K562 (cell line): ENCODE results near the gene CCDC187. TPM values are rescaled to one million over a fixed set of nuclear protein-coding genes. Genes with fewer than 3 reads are reported as not detected.

Experiments used
- AFF1 ChIP-seq, 2 experiments: fragments of 450-650 bp; IDR thresholded peaks; 2 replicates each; pipeline ENCODE4 v1.6.1; 2018; ENCODE audit warnings: mild to moderate bottlenecking in 2 of 2, low read depth in 1 of 2; ENCODE audit not compliant: partially characterized antibody in 2 of 2
- FOXO4 ChIP-seq: fragments of 450-650 bp; formaldehyde crosslinking; IDR thresholded peaks from 2 replicates; pipeline ENCODE4 v1.4.0; 2020; ENCODE audit warnings: mild to moderate bottlenecking, moderate library complexity
- HEY1 ChIP-seq: fragments of 250-450 bp; sonication (Bioruptor Pico); IDR thresholded peaks from 2 replicates; pipeline ENCODE4 v1.5.0; 2020; ENCODE audit warnings: mild to moderate bottlenecking, moderate library complexity, borderline replicate concordance
- KAT8 ChIP-seq: fragments of 450-650 bp; IDR thresholded peaks from 2 replicates; pipeline ENCODE4 v1.6.1; 2016; ENCODE audit warnings: low read depth, mild to moderate bottlenecking
- MAZ ChIP-seq, 2 experiments: fragments of 450-650 bp in 1 of 2; sonication (generic) in 1 of 2; formaldehyde crosslinking; IDR thresholded peaks in 1 of 2; conservative IDR thresholded peaks in 1 of 2; 2 replicates each; pipeline versions ENCODE4 v1.4.0 to v1.5.0; 2020; ENCODE audit warnings: mild to moderate bottlenecking in 1 of 2, missing genetic modification reagents in 1 of 2
- MXD1 ChIP-seq: fragments of 250-450 bp; sonication (Bioruptor Pico); IDR thresholded peaks from 2 replicates; pipeline ENCODE4 v1.8.0; 2021; ENCODE audit warnings: borderline replicate concordance, mild to moderate bottlenecking, moderate library complexity; ENCODE audit not compliant: poor library complexity, severe bottlenecking
- POLR2B ChIP-seq: fragments of 450-650 bp; IDR thresholded peaks from 2 replicates; pipeline ENCODE4 v1.6.1; 2018; ENCODE audit warnings: low read depth; ENCODE audit not compliant: partially characterized antibody
- RUNX1 ChIP-seq: sonication (generic); IDR thresholded peaks from 2 replicates; pipeline ENCODE4 v1.6.1; 2016; ENCODE audit warnings: antibody characterized with exemption, low read depth
- SAFB2 ChIP-seq: fragments of 200-400 bp; formaldehyde crosslinking; IDR thresholded peaks from 2 replicates; pipeline ENCODE4 v1.6.1; 2018; ENCODE audit warnings: borderline replicate concordance, low read length, low read depth, moderate library complexity; ENCODE audit not compliant: severe bottlenecking
- SIN3A ChIP-seq, 2 experiments: fragments of 150-350 bp in 1 of 2; IDR thresholded peaks; 2 replicates each; pipeline ENCODE4 v1.6.1; 2011 to 2016; ENCODE audit warnings: borderline replicate concordance in 2 of 2, low read depth in 2 of 2, low read length in 2 of 2, mild to moderate bottlenecking in 2 of 2, moderate library complexity in 2 of 2; ENCODE audit not compliant: control insufficient read depth in 1 of 2
- SMARCA4 ChIP-seq: fragments of 450-650 bp; IDR thresholded peaks from 2 replicates; pipeline ENCODE4 v1.6.1; 2016
- SMARCE1 ChIP-seq: fragments of 450-650 bp; IDR thresholded peaks from 2 replicates; pipeline ENCODE4 v1.7.1; 2016; ENCODE audit warnings: mild to moderate bottlenecking
- SREBF1 ChIP-seq: fragments of 150-350 bp; IDR thresholded peaks from 2 replicates; pipeline ENCODE4 v1.6.1; 2014; ENCODE audit warnings: antibody characterized with exemption, low read depth, low read length, borderline replicate concordance
- TEAD2 ChIP-seq: fragments of 450-650 bp; IDR thresholded peaks from 2 replicates; pipeline ENCODE4 v1.6.1; 2016; ENCODE audit warnings: missing genetic modification characterization, control low read depth, missing compliant biosample characterization
- ZBTB1 ChIP-seq: sonication (generic); formaldehyde crosslinking; IDR thresholded peaks from 2 replicates; pipeline ENCODE4 v1.8.1; 2023; ENCODE audit warnings: missing genetic modification reagents, low read depth, mild to moderate bottlenecking, borderline replicate concordance
- ZFPM2 ChIP-seq: fragments of 250-450 bp; sonication (Bioruptor Pico); IDR thresholded peaks from 2 replicates; pipeline ENCODE4 v1.5.1; 2022; ENCODE audit warnings: mild to moderate bottlenecking
- polyA plus RNA-seq, 8 experiments: library from polyadenylated mRNA; depleted of rRNA in 4 of 8; stranded (reverse) in 5 of 8; unstranded in 3 of 8; fragments of >200 nt; fragmentation: Nextera tagmentation in 2 of 8; fragmentation: Illumina TruSeq in 1 of 8; extraction: Ambion mirVana in 2 of 8; extraction: Trizol in 1 of 8; gene quantifications; 2 replicates each; pipeline versions ENCODE4 v1.2.1 to v1.2.3, GENCODE V29; 2011 to 2014; ENCODE audit warnings: inconsistent platforms in 1 of 8, missing spikeins in 1 of 8
- total RNA-seq, 7 experiments: library from RNA; depleted of rRNA in 6 of 7; stranded (reverse); fragments of >200 nt in 6 of 7; fragmentation: Illumina TruSeq in 2 of 7; extraction: Trizol in 2 of 7; gene quantifications; 2 replicates each; pipeline versions ENCODE4 v1.2.1 to v1.2.3, GENCODE V29; 2011 to 2021; ENCODE audit warnings: low replicate concordance in 1 of 7
- TF ChIP-seq, protein P1 (sequence below): sonication (generic); formaldehyde crosslinking; IDR thresholded peaks from 2 replicates; pipeline ENCODE4 v1.8.0; 2022; ENCODE audit warnings: missing genetic modification reagents, mild to moderate bottlenecking, borderline replicate concordance

The CCDC187 gene
- total and polyA plus RNA-seq, 9 of the 15 experiments (the other 6 are each of a cell fraction or from before 2014, with no cell fraction given) = not detected

DNA sequence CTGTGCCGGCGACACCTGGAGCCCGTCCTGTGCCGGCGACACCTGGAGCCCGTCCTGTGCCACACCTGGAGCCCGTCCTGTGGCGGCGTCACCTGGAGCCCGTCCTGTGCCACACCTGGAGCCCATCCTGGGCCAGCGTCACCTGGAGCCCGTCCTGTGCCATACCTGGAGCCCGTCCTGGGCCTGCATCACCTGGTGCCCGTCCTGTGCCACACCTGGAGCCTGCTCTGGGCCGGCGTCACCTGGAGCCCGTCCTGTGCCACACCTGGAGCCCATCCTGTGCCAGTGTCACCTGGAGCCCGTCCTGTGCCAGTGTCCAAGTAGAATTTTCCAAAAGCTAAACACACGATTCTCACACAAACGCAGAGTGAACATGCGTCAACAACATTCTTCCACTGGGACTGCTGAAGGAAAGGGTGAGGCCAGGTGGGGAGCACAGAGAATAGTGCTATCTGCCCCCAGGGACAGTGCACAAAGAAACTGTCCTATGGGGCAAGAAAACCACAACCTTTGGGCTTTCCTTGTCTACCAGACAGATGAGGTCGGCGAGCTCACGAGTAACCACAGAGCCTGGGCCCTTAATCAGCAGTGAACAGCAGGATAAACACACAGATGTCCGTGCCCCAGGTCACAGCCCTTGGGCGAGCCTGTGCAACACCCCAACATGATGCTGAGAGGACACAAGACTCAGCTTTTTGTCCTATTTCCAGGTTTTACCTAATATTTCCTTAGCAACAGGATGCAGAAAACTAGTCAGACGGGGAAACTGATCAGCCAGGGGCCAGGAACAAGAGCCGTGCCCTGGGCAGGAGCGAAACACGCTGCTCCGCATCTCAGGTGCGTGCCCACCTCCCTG lies 66.2 kb downstream of the CCDC187 start (continued):
- no peak for TF ChIP-seq HEY1 (CRISPR knock-in tag)
- no peak for TF ChIP-seq SAFB2
- TF ChIP-seq, protein P1, sequence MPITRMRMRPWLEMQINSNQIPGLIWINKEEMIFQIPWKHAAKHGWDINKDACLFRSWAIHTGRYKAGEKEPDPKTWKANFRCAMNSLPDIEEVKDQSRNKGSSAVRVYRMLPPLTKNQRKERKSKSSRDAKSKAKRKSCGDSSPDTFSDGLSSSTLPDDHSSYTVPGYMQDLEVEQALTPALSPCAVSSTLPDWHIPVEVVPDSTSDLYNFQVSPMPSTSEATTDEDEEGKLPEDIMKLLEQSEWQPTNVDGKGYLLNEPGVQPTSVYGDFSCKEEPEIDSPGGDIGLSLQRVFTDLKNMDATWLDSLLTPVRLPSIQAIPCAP (CRISPR knock-in tag) = no peak
- TF ChIP-seq TEAD2 (tag) = no peak
- no peak for TF ChIP-seq SREBF1
- peak; percentile 88; the same call in 1 of the 2 replicates for TF ChIP-seq ZBTB1 (CRISPR knock-in tag)
- TF ChIP-seq ZFPM2 (CRISPR knock-in tag) = no peak
- TF ChIP-seq SIN3A (IDR thresholded peaks at IDR 0.05; ENCODE audit: borderline replicate concordance in 2 of 2, control insufficient read depth in 1 of 2, low read depth in 2 of 2, low read length in 2 of 2) = no peak
- no peak for TF ChIP-seq AFF1 (IDR thresholded peaks at IDR 0.05; ENCODE audit: low read depth in 1 of 2, partially characterized antibody in 2 of 2)
- TF ChIP-seq MAZ (CRISPR knock-in tag; conservative IDR thresholded peaks at IDR 0.05 in 1 of 2, IDR thresholded peaks at IDR 0.05 in 1 of 2) = peak in 1 of 2 experiments; percentile 60; a peak in 2 of 4 replicates
- TF ChIP-seq RUNX1 = peak; percentile 89
- peak; percentile 65; the same call in 1 of the 2 replicates for TF ChIP-seq SMARCA4
- TF ChIP-seq MXD1 (CRISPR knock-in tag) = no peak
- TF ChIP-seq SMARCE1 = peak; percentile 60; the same call in 1 of the 2 replicates
- no peak for TF ChIP-seq KAT8
- TF ChIP-seq POLR2B = no peak
- no peak for TF ChIP-seq FOXO4 (CRISPR knock-in tag)
